Measurements from ENCODE around the gene DYDC2. TPM values are rescaled to one million over a fixed set of nuclear protein-coding genes. Genes with fewer than 3 reads are reported as not detected.

DYDC2 gene
- total RNA-seq, 1 donor from 2014 or later: 5.8 TPM

DNA sequence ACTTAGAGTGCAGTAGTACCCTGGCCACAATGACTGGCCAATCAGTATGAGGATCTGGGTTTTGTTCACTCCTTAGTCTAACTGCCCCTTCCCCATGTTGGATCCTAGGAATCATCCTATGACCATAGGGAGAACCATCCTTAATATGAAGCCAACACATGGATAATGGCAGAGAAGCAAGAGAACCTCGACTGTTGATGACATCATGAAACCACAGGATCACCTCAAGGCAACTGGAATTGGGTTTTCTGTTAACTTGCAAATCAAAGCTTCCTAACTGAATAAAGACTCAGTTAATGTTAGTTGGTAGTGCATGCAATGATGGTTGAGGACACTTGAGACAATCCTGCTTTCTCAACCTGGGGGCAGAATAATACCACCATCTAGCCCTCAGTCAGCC, 48.5 kb downstream of the DYDC2 start:
- TF ChIP-seq EZH2 (IDR thresholded peaks at IDR 0.05): no peak
- TF ChIP-seq EZH2phosphoT487 (IDR thresholded peaks at IDR 0.05): no peak
- no peak for TF ChIP-seq CTCF (IDR thresholded peaks at IDR 0.05)
- Histone ChIP-seq H3F3A (ENCODE audit: low read depth) (peaks cover 7% of the 10 kb centered on the region), H2AFZ (replicated peaks) (no peak overlapping the region), H4K20me1 (ENCODE audit: low read depth) (peaks cover 11% of the 10 kb centered on the region), H3K9ac (no peak overlapping the region), H3K36me3 (no peaks in the 10 kb centered on the region), H3K4me2 (no peak overlapping the region), H3K27me3 (peaks cover 12% of the 10 kb centered on the region), H3K27ac (no peak overlapping the region), H3K9me3 (ENCODE audit: low read depth) (no peaks in the 10 kb centered on the region), H3K4me1 (peaks cover 26% of the 10 kb centered on the region), H3K4me3 (no peak overlapping the region), H3K79me2 (ENCODE audit: low read depth) (peaks cover 16% of the 10 kb centered on the region)
- H3K4me3 Mint-ChIP-seq: no peak overlapping the region
- peaks cover 6% of the 10 kb centered on the region for H3K27me3 Mint-ChIP-seq (ENCODE audit: insufficient read depth, low read depth)
- H3K4me1 Mint-ChIP-seq: peaks cover 30% of the 10 kb centered on the region
- no peaks in the 10 kb centered on the region for H3K36me3 Mint-ChIP-seq
- H3K9me3 Mint-ChIP-seq: no peaks in the 10 kb centered on the region
- H3K27ac Mint-ChIP-seq: no peak overlapping the region
- DNase-seq (ENCODE audit: low spot score): no peak

DNA sequence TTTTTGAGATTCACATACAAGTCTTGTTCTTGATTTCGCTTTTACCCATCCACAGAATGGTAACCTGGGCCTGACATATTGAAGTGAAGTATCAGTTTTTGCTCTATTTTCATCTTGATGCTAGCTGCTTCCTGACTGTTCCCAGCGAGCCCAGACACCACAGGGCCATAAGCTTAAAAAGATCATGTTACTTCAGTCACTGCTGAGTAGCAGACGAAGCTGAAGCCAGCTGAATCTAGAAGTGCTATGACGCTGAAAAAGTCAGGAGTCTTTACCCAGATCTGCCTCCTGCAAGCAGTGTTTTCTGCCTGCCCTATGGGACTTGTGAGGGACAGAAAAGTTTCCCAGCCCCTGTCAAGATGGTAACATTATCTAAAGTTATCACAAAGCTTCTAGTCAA, 49.0 kb downstream of the DYDC2 start:
- TF ChIP-seq CTCF (IDR thresholded peaks at IDR 0.05): no peak
- TF ChIP-seq EZH2 (IDR thresholded peaks at IDR 0.05): no peak
- no peak for TF ChIP-seq EZH2phosphoT487 (IDR thresholded peaks at IDR 0.05)
- Histone ChIP-seq H3F3A (ENCODE audit: low read depth) (peaks cover 7% of the 10 kb centered on the region), H3K9ac (no peak overlapping the region), H3K36me3 (no peaks in the 10 kb centered on the region), H3K4me3 (no peak overlapping the region), H3K27ac (no peak overlapping the region), H4K20me1 (ENCODE audit: low read depth) (peaks cover 17% of the 10 kb centered on the region), H3K79me2 (ENCODE audit: low read depth) (peaks cover 22% of the 10 kb centered on the region), H3K27me3 (peaks cover 12% of the 10 kb centered on the region), H3K9me3 (ENCODE audit: low read depth) (no peaks in the 10 kb centered on the region), H3K4me2 (no peak overlapping the region), H3K4me1 (peaks cover 32% of the 10 kb centered on the region), H2AFZ (replicated peaks) (no peak overlapping the region)
- no peak overlapping the region for H3K27ac Mint-ChIP-seq
- H3K9me3 Mint-ChIP-seq: no peaks in the 10 kb centered on the region
- peaks cover 6% of the 10 kb centered on the region for H3K27me3 Mint-ChIP-seq (ENCODE audit: insufficient read depth, low read depth)
- peak; percentile 58 for DNase-seq (ENCODE audit: low spot score)
- H3K36me3 Mint-ChIP-seq: no peaks in the 10 kb centered on the region
- H3K4me1 Mint-ChIP-seq: peaks cover 36% of the 10 kb centered on the region
- no peak overlapping the region for H3K4me3 Mint-ChIP-seq

DNA sequence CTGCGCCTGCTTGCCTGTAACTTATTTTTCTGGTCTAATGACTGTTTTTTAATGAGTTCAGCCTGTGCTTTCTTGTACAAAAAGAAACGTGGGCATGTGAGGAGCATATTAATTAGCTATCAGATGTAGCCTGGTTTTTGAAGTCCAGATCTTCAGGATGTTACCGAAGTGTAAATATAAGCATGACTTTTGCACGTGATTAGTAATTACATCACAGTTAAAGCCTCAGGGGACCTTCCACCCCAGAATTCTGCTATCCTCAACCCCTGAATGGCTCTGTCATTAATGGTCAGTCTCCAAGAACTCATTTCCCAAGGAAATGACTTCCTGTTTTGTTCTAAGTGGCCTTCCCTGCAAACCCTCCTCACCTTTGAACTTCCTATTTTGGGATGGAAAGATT, 49.6 kb downstream of the DYDC2 start:
- peaks cover 27% of the 10 kb centered on the region for H3K79me2 ChIP-seq (ENCODE audit: low read depth)
- peaks cover 40% of the 10 kb centered on the region for H3K4me1 Mint-ChIP-seq
- peaks cover 37% of the 10 kb centered on the region for H3K4me1 ChIP-seq
- peaks cover 4% of the 10 kb centered on the region for H3K36me3 Mint-ChIP-seq
- no peak overlapping the region for H3K4me2 ChIP-seq
- no peaks in the 10 kb centered on the region for H3K9me3 ChIP-seq (ENCODE audit: low read depth)
- peaks cover 6% of the 10 kb centered on the region for H3K27me3 Mint-ChIP-seq (ENCODE audit: insufficient read depth, low read depth)
- no peak overlapping the region for H3K4me3 Mint-ChIP-seq
- H3K27me3 ChIP-seq: peaks cover 12% of the 10 kb centered on the region
- peaks cover 22% of the 10 kb centered on the region for H4K20me1 ChIP-seq (ENCODE audit: low read depth)
- no peak overlapping the region for H3K9ac ChIP-seq
- H3K4me3 ChIP-seq: no peak overlapping the region
- no peaks in the 10 kb centered on the region for H3K9me3 Mint-ChIP-seq
- H3K27ac Mint-ChIP-seq: peak overlapping the region; percentile 9
- no peaks in the 10 kb centered on the region for H3K36me3 ChIP-seq
- H3F3A ChIP-seq (ENCODE audit: low read depth): peaks cover 7% of the 10 kb centered on the region
- no peak overlapping the region for H3K27ac ChIP-seq
- H2AFZ ChIP-seq (replicated peaks): no peak overlapping the region
- no peak for DNase-seq (ENCODE audit: low spot score)
- no peak for TF ChIP-seq EZH2phosphoT487 (IDR thresholded peaks at IDR 0.05)
- no peak for TF ChIP-seq EZH2 (IDR thresholded peaks at IDR 0.05)
- TF ChIP-seq CTCF (IDR thresholded peaks at IDR 0.05): no peak

All from neural progenitor cell (in vitro differentiated cells).